ENCODE measurements around the gene DDIT3. TPM values are rescaled to one million over a fixed set of nuclear protein-coding genes. Genes with fewer than 3 reads are reported as not detected.

The DDIT3 gene
- total RNA-seq, 1 experiment from 2014 or later = 14.1 TPM

- Histone ChIP-seq H3K14ac (ENCODE audit: insufficient read depth, low read length) (no peak overlapping the region), H4K8ac (replicated peaks; ENCODE audit: insufficient read length, low read depth, low read length) (no peak overlapping the region), H3K27ac (ENCODE audit: insufficient read length, low read depth, low read length) (no peak overlapping the region), H3K4ac (ENCODE audit: low read depth, low read length) (no peak overlapping the region), H3K27me3 (ENCODE audit: insufficient read depth, low read length) (no peaks in the 10 kb centered on the region), H4K5ac (ENCODE audit: insufficient read length, low read depth, low read length) (no peak overlapping the region), H3K9me3 (ENCODE audit: control insufficient read depth, low read depth, low read length) (no peaks in the 10 kb centered on the region), H2BK5ac (ENCODE audit: insufficient read length, low read length) (no peak overlapping the region), H2BK15ac (ENCODE audit: low read depth, low read length) (no peak overlapping the region), H3K9ac (ENCODE audit: extremely low read depth, insufficient read length, low read length) (no peak overlapping the region), H3K18ac (ENCODE audit: insufficient read length, low read depth, low read length) (no peak overlapping the region), H3T11ph (ENCODE audit: low read length) (no peak overlapping the region), H3K79me1 (ENCODE audit: insufficient read depth, low read depth, low read length, poor library complexity, severe bottlenecking) (no peaks in the 10 kb centered on the region), H4K20me1 (ENCODE audit: control insufficient read depth, insufficient read depth, insufficient read length) (no peaks in the 10 kb centered on the region), H4K91ac (ENCODE audit: insufficient read length, low read depth, low read length) (no peak overlapping the region), H3K56ac (ENCODE audit: insufficient read length, low read depth, low read length) (no peak overlapping the region), H3K4me1 (ENCODE audit: insufficient read depth, low read length) (no peaks in the 10 kb centered on the region; the same call in none of the 2 replicates), H2BK12ac (ENCODE audit: insufficient read length, low read depth, low read length) (no peak overlapping the region), H2AFZ (ENCODE audit: low read length) (no peak overlapping the region), H3K79me2 (ENCODE audit: insufficient read depth, low read length) (no peaks in the 10 kb centered on the region), H2BK20ac (ENCODE audit: low read depth, low read length, poor library complexity, severe bottlenecking) (no peak overlapping the region), H3K23ac (ENCODE audit: insufficient read length, low read depth, low read length) (no peak overlapping the region), H3K4me2 (ENCODE audit: insufficient read depth, insufficient read length, low read length) (no peak overlapping the region), H2BK120ac (ENCODE audit: low read depth, low read length, poor library complexity, severe bottlenecking) (no peak overlapping the region), H3K23me2 (ENCODE audit: insufficient read length, low read depth, low read length, poor library complexity, severe bottlenecking) (no peaks in the 10 kb centered on the region), H2AK5ac (ENCODE audit: insufficient read length, low read length) (no peak overlapping the region)
- TF ChIP-seq, protein P1, sequence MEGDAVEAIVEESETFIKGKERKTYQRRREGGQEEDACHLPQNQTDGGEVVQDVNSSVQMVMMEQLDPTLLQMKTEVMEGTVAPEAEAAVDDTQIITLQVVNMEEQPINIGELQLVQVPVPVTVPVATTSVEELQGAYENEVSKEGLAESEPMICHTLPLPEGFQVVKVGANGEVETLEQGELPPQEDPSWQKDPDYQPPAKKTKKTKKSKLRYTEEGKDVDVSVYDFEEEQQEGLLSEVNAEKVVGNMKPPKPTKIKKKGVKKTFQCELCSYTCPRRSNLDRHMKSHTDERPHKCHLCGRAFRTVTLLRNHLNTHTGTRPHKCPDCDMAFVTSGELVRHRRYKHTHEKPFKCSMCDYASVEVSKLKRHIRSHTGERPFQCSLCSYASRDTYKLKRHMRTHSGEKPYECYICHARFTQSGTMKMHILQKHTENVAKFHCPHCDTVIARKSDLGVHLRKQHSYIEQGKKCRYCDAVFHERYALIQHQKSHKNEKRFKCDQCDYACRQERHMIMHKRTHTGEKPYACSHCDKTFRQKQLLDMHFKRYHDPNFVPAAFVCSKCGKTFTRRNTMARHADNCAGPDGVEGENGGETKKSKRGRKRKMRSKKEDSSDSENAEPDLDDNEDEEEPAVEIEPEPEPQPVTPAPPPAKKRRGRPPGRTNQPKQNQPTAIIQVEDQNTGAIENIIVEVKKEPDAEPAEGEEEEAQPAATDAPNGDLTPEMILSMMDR (conservative IDR thresholded peaks at IDR 0.05) = no peak
- Mint-ChIP-seq H3K4me3 (peak overlapping the region in 1 of 2 experiments; percentile 27; a peak in 1 of 5 replicates), H3K9me3 (no peaks in the 10 kb centered on the region), H3K27me3 (ENCODE audit: low read depth) (no peaks in the 10 kb centered on the region), H3K4me1 (peaks cover 10 to 14% of the 10 kb centered on the region in 2 experiments), H3K36me3 (ENCODE audit: insufficient read depth in 1 of 3, low read depth in 3 of 3) (peaks cover 13 to 78% (median 75%) of the 10 kb centered on the region in 3 experiments), H3K27ac (peak overlapping the region in 2 of 3 experiments; percentile 62 to 86; a peak in 4 of 7 replicates)
- DNase-seq = no peak
- no CpG with 5 or more reads among the region's 6 CpGs for WGBS (ENCODE audit: extremely low coverage, insufficient read length, low lambda C conversion rate)
Observed at GRCh38 chr12:57535764-57536596, 15.7 kb upstream of the DDIT3 start.

All from H9 (cell line).